Muscle layer of colon (tissue), 2 donors: ENCODE results near the gene ZC3H18.
"Not testable (repeated sequence)": the region's sequence is repeated elsewhere in the genome, so short reads cannot be mapped to it uniquely, and the experiment has no call there.

Experiments
- H3K27ac ChIP-seq: one replicate; pipeline ENCODE4 v1.7.0; 2013; ENCODE audit warnings: low read depth, mild to moderate bottlenecking, low read length, moderate library complexity
- H3K27me3 ChIP-seq, 2 donors: one replicate each; pipeline ENCODE4 v1.7.0; 2013; ENCODE audit warnings: low read length in 2 of 2, mild to moderate bottlenecking in 2 of 2; ENCODE audit not compliant: insufficient read depth in 2 of 2, control insufficient read depth in 1 of 2
- H3K36me3 ChIP-seq: one replicate; pipeline ENCODE4 v1.7.0; 2013; ENCODE audit warnings: mild to moderate bottlenecking, low read length; ENCODE audit not compliant: insufficient read depth
- H3K4me1 ChIP-seq: one replicate; pipeline ENCODE4 v1.7.0; 2013; ENCODE audit warnings: mild to moderate bottlenecking, low read length; ENCODE audit not compliant: insufficient read depth
- H3K4me3 ChIP-seq, 2 donors: one replicate each; pipeline ENCODE4 v1.7.0; 2013; ENCODE audit warnings: low read length in 2 of 2, low read depth in 1 of 2, mild to moderate bottlenecking in 1 of 2, moderate library complexity in 1 of 2
- H3K9ac ChIP-seq: one replicate; pipeline ENCODE4 v1.7.0; 2013; ENCODE audit warnings: low read length
- H3K9me3 ChIP-seq: one replicate; pipeline ENCODE4 v1.7.0; 2013; ENCODE audit warnings: mild to moderate bottlenecking, low read length
- donor health status: abdominal sarcoma.
- donor health status: Adenocarcinoma of cecum.

Gene ZC3H18

GRCh38 chr16:88601313-88602036, 31.3 kb downstream of the ZC3H18 start:
- H3K9ac ChIP-seq, result no peak overlapping the region
- peaks cover 55% of the 10 kb centered on the region for H3K36me3 ChIP-seq
- H3K4me1 ChIP-seq, result no peaks in the 10 kb centered on the region
- H3K27me3 ChIP-seq, result no peaks in the 10 kb centered on the region
- no peak overlapping the region for H3K27ac ChIP-seq
- no peak overlapping the region for H3K4me3 ChIP-seq
- H3K9me3 ChIP-seq, result no peaks in the 10 kb centered on the region

- Histone ChIP-seq H3K4me1 (no peaks in the 10 kb centered on the region), H3K36me3 (peaks cover 57% of the 10 kb centered on the region), H3K9ac (no peak overlapping the region), H3K9me3 (no peaks in the 10 kb centered on the region), H3K27ac (no peak overlapping the region), H3K27me3 (no peaks in the 10 kb centered on the region), H3K4me3 (no peak overlapping the region)
Measured at GRCh38 chr16:88602091-88602490, 31.9 kb downstream of the ZC3H18 start.

- H3K27me3 ChIP-seq, result no peaks in the 10 kb centered on the region
- H3K36me3 ChIP-seq, result peaks cover 38% of the 10 kb centered on the region
- H3K27ac ChIP-seq, result no peak overlapping the region
Measured at GRCh38 chr16:88605186-88606147, 35.3 kb downstream of the ZC3H18 start.

GRCh38 chr16:88606148-88606757, 36.0 kb downstream of the ZC3H18 start:
- Histone ChIP-seq H3K9me3 (no peaks in the 10 kb centered on the region), H3K36me3 (peaks cover 38% of the 10 kb centered on the region), H3K4me1 (no peaks in the 10 kb centered on the region), H3K27me3 (no peaks in the 10 kb centered on the region), H3K4me3 (no peak overlapping the region), H3K27ac (no peak overlapping the region), H3K9ac (no peak overlapping the region)

More at GRCh38 chr16:88605186-88606147, 35.3 kb downstream of the ZC3H18 start:
- Histone ChIP-seq H3K9ac (no peak overlapping the region), H3K4me1 (no peaks in the 10 kb centered on the region), H3K4me3 (no peak overlapping the region), H3K9me3 (no peaks in the 10 kb centered on the region)

GRCh38 chr16:88608076-88608475, 37.9 kb downstream of the ZC3H18 start:
- Histone ChIP-seq H3K9ac (no peak overlapping the region), H3K27me3 (no peaks in the 10 kb centered on the region), H3K4me1 (no peaks in the 10 kb centered on the region), H3K4me3 (no peak overlapping the region), H3K36me3 (peaks cover 33% of the 10 kb centered on the region), H3K27ac (no peak overlapping the region), H3K9me3 (no peaks in the 10 kb centered on the region)

GRCh38 chr16:88609426-88609825, 39.2 kb downstream of the ZC3H18 start:
- peaks cover 38% of the 10 kb centered on the region for H3K36me3 ChIP-seq
- not testable (repeated sequence) for H3K27me3 ChIP-seq

GRCh38 chr16:88610080-88610479, 39.9 kb downstream of the ZC3H18 start:
- H3K27ac ChIP-seq, result no peak overlapping the region
- no peaks in the 10 kb centered on the region for H3K27me3 ChIP-seq
- H3K9ac ChIP-seq, result no peak overlapping the region
- peaks cover 42% of the 10 kb centered on the region for H3K36me3 ChIP-seq
- H3K4me3 ChIP-seq, result no peak overlapping the region
- no peaks in the 10 kb centered on the region for H3K9me3 ChIP-seq
- H3K4me1 ChIP-seq, result no peaks in the 10 kb centered on the region

More at GRCh38 chr16:88609426-88609825, 39.2 kb downstream of the ZC3H18 start:
- not testable (repeated sequence) for H3K4me1 ChIP-seq, H3K27ac ChIP-seq, H3K9me3 ChIP-seq, H3K4me3 ChIP-seq, H3K9ac ChIP-seq

GRCh38 chr16:88610909-88611812, 41.0 kb downstream of the ZC3H18 start:
- Histone ChIP-seq H3K9me3 (no peaks in the 10 kb centered on the region), H3K27ac (no peak overlapping the region)

GRCh38 chr16:88613293-88613692, 43.1 kb downstream of the ZC3H18 start:
- no peak overlapping the region for H3K9ac ChIP-seq
- no peak overlapping the region for H3K4me3 ChIP-seq
- H3K9me3 ChIP-seq, result no peaks in the 10 kb centered on the region
- H3K36me3 ChIP-seq, result peaks cover 31% of the 10 kb centered on the region
- H3K4me1 ChIP-seq, result no peaks in the 10 kb centered on the region
- H3K27ac ChIP-seq, result no peak overlapping the region
- no peaks in the 10 kb centered on the region for H3K27me3 ChIP-seq

More at GRCh38 chr16:88610909-88611812, 41.0 kb downstream of the ZC3H18 start:
- H3K9ac ChIP-seq, result no peak overlapping the region
- no peaks in the 10 kb centered on the region for H3K4me1 ChIP-seq
- no peak overlapping the region for H3K4me3 ChIP-seq
- H3K27me3 ChIP-seq, result no peaks in the 10 kb centered on the region
- H3K36me3 ChIP-seq, result peaks cover 36% of the 10 kb centered on the region

GRCh38 chr16:88613911-88614817, 44.0 kb downstream of the ZC3H18 start:
- no peak overlapping the region for H3K9ac ChIP-seq

More at GRCh38 chr16:88613911-88614817, 44.0 kb downstream of the ZC3H18 start:
- Histone ChIP-seq H3K9me3 (no peaks in the 10 kb centered on the region), H3K4me3 (no peak overlapping the region), H3K36me3 (peaks cover 35% of the 10 kb centered on the region), H3K27me3 (no peaks in the 10 kb centered on the region), H3K4me1 (no peaks in the 10 kb centered on the region), H3K27ac (no peak overlapping the region)
